Measurements from ENCODE around the gene PFKP.

GRCh38 chr10:3031490-3031889, 35.9 kb upstream of the PFKP start:
- TF ChIP-seq CTCF (IDR thresholded peaks at IDR 0.05): no peak
- TF ChIP-seq POLR2A (IDR thresholded peaks at IDR 0.05): no peak
